Neural progenitor cell (in vitro differentiated cells): ENCODE results near the gene CFAP57. TPM values are rescaled to one million over a fixed set of nuclear protein-coding genes. Genes with fewer than 3 reads are reported as not detected.

Source experiments
- DNase-seq: peaks from one replicate; pipeline ENCODE4 v3.0.0-alpha.2; 2016; ENCODE audit warnings: low spot score
- H2AFZ ChIP-seq: fragments of 200-600 bp; sonication (generic); replicated peaks from 2 replicates; pipeline ENCODE4 v1.6.1; 2016; ENCODE audit warnings: antibody characterized with exemption
- H3F3A ChIP-seq: fragments of 200-600 bp; sonication (generic); 2 replicates; pipeline ENCODE4 v1.6.1; 2016; ENCODE audit warnings: antibody characterized with exemption, low read depth
- H3K27ac ChIP-seq: fragments of 200-600 bp; sonication (generic); 2 replicates; pipeline ENCODE4 v1.5.1; 2016; ENCODE audit warnings: mild to moderate bottlenecking
- H3K27me3 ChIP-seq: fragments of 200-600 bp; sonication (generic); 2 replicates; pipeline ENCODE4 v1.6.1; 2016; ENCODE audit warnings: mild to moderate bottlenecking, moderate library complexity
- H3K36me3 ChIP-seq: fragments of 200-600 bp; sonication (generic); 2 replicates; pipeline ENCODE4 v1.5.1; 2016
- H3K4me1 ChIP-seq: fragments of 200-600 bp; sonication (generic); 2 replicates; pipeline ENCODE4 v1.6.1; 2016; ENCODE audit warnings: mixed run types
- H3K4me2 ChIP-seq: fragments of 200-600 bp; sonication (generic); 2 replicates; pipeline ENCODE4 v1.6.1; 2016
- H3K4me3 ChIP-seq: fragments of 200-600 bp; sonication (generic); 2 replicates; pipeline ENCODE4 v1.5.1; 2016
- H3K79me2 ChIP-seq: fragments of 200-600 bp; sonication (generic); 2 replicates; pipeline ENCODE4 v1.6.1; 2016; ENCODE audit warnings: low read depth
- H3K9ac ChIP-seq: fragments of 200-600 bp; sonication (generic); 2 replicates; pipeline ENCODE4 v1.6.1; 2016
- H3K9me3 ChIP-seq: fragments of 200-600 bp; sonication (generic); 2 replicates; pipeline ENCODE4 v1.5.1; 2016; ENCODE audit warnings: low read depth
- H4K20me1 ChIP-seq: fragments of 200-600 bp; sonication (generic); 2 replicates; pipeline ENCODE4 v1.6.1; 2016; ENCODE audit warnings: low read depth
- H3K27ac Mint-ChIP-seq: 3 replicates; pipeline ENCODE4 v1.8.0; 2021; ENCODE audit warnings: mixed read lengths
- H3K27me3 Mint-ChIP-seq: 2 replicates; pipeline ENCODE4 v1.8.0; 2022; ENCODE audit warnings: low read depth, mild to moderate bottlenecking, inconsistent platforms, moderate library complexity, mixed read lengths; ENCODE audit not compliant: insufficient read depth
- H3K36me3 Mint-ChIP-seq: 3 replicates; pipeline ENCODE4 v1.8.0; 2021; ENCODE audit warnings: mixed read lengths
- H3K4me1 Mint-ChIP-seq: 3 replicates; pipeline ENCODE4 v1.8.0; 2021; ENCODE audit warnings: mixed read lengths
- H3K4me3 Mint-ChIP-seq: 3 replicates; pipeline ENCODE4 v1.8.0; 2021; ENCODE audit warnings: mild to moderate bottlenecking, moderate library complexity, mixed read lengths
- H3K9me3 Mint-ChIP-seq: 3 replicates; pipeline ENCODE4 v1.8.0; 2020; ENCODE audit warnings: mixed read lengths
- EZH2 ChIP-seq: fragments of 200-600 bp; sonication (generic); IDR thresholded peaks from 2 replicates; pipeline ENCODE4 v1.6.1; 2017; ENCODE audit warnings: antibody characterized with exemption, mild to moderate bottlenecking, moderate library complexity
- EZH2phosphoT487 ChIP-seq: fragments of 200-600 bp; sonication (generic); IDR thresholded peaks from 2 replicates; pipeline ENCODE4 v1.6.1; 2017; ENCODE audit warnings: antibody characterized with exemption
- total RNA-seq: library from RNA; depleted of rRNA; stranded (reverse); fragments of >200 nt; gene quantifications from 2 replicates; pipeline ENCODE4 v1.2.3, GENCODE V29; 2015; ENCODE audit warnings: low replicate concordance
- TF ChIP-seq, protein P1 (sequence below): fragments of 200-600 bp; sonication (generic); IDR thresholded peaks from 2 replicates; pipeline ENCODE4 v1.5.1; 2017; ENCODE audit warnings: antibody characterized with exemption, mild to moderate bottlenecking

Gene CFAP57
- total RNA-seq, 1 donor from 2014 or later = 0.97 TPM

DNA sequence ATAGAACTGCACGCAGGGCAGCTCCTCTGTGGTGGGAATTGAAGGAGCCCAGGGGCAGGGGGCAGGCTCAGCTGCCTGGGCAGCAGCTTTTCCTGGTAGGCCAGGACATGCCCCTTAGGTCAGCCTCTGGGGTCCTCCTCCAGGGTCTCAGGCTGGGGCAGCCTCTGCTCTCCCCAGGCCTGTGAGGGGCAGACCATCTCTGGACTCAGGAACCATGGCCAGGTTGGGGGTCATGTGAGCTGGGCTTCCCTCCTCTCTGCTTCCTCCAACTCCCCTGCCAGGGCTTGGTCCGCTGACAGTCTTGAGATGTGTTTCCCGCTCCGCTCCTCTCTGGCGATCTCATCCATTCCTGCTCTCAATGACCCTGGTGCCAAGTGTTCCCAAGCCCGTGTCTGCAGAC, 107.5 kb downstream of the CFAP57 start:
- Mint-ChIP-seq H3K27me3 (peaks cover 19% of the 10 kb centered on the region), H3K4me1 (peaks cover 16% of the 10 kb centered on the region), H3K9me3 (peaks cover 6% of the 10 kb centered on the region), H3K27ac (peak overlapping the region; percentile 50), H3K4me3 (no peak overlapping the region), H3K36me3 (no peaks in the 10 kb centered on the region)
- no peaks in the 10 kb centered on the region for H4K20me1 ChIP-seq
- H3F3A ChIP-seq = no peaks in the 10 kb centered on the region
- no peak overlapping the region for H3K4me2 ChIP-seq
- peaks cover 4% of the 10 kb centered on the region for H3K4me1 ChIP-seq
- DNase-seq = no peak
- no peak overlapping the region for H2AFZ ChIP-seq
- H3K27me3 ChIP-seq = no peaks in the 10 kb centered on the region
- H3K4me3 ChIP-seq = no peak overlapping the region
- no peak overlapping the region for H3K9ac ChIP-seq
- TF ChIP-seq EZH2phosphoT487 (no peak), EZH2 (no peak)
- TF ChIP-seq, protein P1, sequence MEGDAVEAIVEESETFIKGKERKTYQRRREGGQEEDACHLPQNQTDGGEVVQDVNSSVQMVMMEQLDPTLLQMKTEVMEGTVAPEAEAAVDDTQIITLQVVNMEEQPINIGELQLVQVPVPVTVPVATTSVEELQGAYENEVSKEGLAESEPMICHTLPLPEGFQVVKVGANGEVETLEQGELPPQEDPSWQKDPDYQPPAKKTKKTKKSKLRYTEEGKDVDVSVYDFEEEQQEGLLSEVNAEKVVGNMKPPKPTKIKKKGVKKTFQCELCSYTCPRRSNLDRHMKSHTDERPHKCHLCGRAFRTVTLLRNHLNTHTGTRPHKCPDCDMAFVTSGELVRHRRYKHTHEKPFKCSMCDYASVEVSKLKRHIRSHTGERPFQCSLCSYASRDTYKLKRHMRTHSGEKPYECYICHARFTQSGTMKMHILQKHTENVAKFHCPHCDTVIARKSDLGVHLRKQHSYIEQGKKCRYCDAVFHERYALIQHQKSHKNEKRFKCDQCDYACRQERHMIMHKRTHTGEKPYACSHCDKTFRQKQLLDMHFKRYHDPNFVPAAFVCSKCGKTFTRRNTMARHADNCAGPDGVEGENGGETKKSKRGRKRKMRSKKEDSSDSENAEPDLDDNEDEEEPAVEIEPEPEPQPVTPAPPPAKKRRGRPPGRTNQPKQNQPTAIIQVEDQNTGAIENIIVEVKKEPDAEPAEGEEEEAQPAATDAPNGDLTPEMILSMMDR = no peak
- H3K27ac ChIP-seq = no peak overlapping the region
- no peaks in the 10 kb centered on the region for H3K9me3 ChIP-seq
- H3K79me2 ChIP-seq = no peaks in the 10 kb centered on the region
- no peaks in the 10 kb centered on the region for H3K36me3 ChIP-seq

DNA sequence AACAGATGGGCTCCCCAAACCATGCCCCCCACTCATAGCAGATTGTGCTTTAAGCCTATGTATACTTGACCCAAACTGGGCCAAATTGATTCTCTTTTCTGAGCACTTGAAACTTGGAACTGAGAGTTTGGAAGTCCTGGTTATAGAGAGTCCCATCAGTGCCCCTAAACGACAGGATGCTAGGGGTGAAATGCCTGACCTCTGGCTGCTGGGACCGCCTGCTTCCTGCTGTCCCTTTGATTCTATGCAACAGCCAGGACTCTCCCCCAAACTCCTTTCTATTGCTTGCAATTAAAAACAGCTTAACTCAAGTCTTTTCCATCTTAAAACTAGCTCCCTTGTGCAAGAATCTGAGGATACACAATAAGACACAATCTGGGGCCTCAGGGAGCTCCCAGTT, 108.6 kb downstream of the CFAP57 start:
- Histone ChIP-seq H3K4me1 (peaks cover 13% of the 10 kb centered on the region), H3K4me3 (no peak overlapping the region), H2AFZ (no peak overlapping the region), H3K79me2 (no peaks in the 10 kb centered on the region), H4K20me1 (no peaks in the 10 kb centered on the region), H3K4me2 (no peak overlapping the region), H3K27ac (no peak overlapping the region), H3K9me3 (no peaks in the 10 kb centered on the region), H3K27me3 (no peaks in the 10 kb centered on the region), H3F3A (no peaks in the 10 kb centered on the region), H3K9ac (no peak overlapping the region), H3K36me3 (no peaks in the 10 kb centered on the region)
- Mint-ChIP-seq H3K9me3 (peaks cover 6% of the 10 kb centered on the region), H3K27me3 (peaks cover 17% of the 10 kb centered on the region), H3K36me3 (no peaks in the 10 kb centered on the region), H3K4me3 (no peak overlapping the region), H3K27ac (no peak overlapping the region), H3K4me1 (peaks cover 20% of the 10 kb centered on the region)
- TF ChIP-seq EZH2phosphoT487 (no peak), EZH2 (no peak)
- TF ChIP-seq, protein P1 = no peak
- no peak for DNase-seq

DNA sequence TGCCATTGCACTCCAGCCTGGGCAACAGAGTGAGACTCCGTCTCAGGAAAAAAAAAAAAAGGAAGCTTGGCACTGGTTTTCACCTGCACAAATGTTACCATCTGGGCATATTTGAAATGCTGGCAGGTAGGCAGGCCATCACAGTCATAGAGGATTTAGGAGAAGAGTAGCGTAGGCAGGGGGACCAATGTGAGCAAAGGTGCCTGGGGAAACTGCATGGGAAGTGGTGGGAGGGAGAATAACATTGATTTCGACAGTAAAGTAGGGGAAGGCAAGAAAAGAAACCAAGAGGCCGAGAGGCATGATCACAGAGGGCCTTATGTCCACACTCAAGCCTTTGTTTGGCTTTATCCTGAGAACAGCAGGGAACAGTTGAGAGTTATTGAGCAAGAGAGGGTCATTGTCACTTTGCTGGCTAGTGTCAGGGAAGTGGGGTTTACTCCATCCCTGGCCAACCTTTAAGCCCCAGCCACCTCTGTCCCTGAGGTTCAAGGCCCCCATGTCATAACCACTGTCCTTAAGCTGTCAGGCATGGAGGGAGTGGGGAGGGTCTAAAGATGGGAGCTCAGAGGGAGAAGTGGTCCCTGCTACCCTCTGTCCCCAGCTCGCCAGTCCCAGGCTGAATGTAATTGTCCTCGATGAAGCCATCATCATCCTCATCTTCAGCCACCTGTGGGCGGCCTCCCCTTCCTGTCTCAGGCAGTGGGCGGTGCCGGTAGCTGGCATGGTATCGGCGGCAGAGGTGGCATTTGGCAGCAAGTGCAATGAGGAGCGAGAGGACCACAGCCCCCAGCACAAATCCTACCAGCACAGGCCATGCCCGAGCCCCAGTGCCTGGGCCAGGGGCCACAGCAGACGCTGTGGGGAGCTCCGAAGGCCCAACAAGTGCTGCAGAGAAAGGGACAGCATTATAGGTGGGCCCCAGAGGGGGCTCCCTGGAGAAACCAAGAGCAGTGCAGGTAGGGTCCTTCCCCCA, 110.4 kb downstream of the CFAP57 start:
- TF ChIP-seq, protein P1 = no peak
- no peak for TF ChIP-seq EZH2phosphoT487
- no peak for TF ChIP-seq EZH2
- Mint-ChIP-seq H3K9me3 (peaks cover 6% of the 10 kb centered on the region), H3K4me1 (peaks cover 20% of the 10 kb centered on the region)

More for the DNA sequence above, 110.4 kb downstream of the CFAP57 start:
- Histone ChIP-seq H3K4me2 (peak overlapping the region; percentile 35), H2AFZ (no peak overlapping the region), H3K4me3 (no peak overlapping the region), H4K20me1 (no peaks in the 10 kb centered on the region), H3K9ac (no peak overlapping the region), H3K27me3 (no peaks in the 10 kb centered on the region), H3K79me2 (no peaks in the 10 kb centered on the region), H3F3A (no peaks in the 10 kb centered on the region), H3K36me3 (no peaks in the 10 kb centered on the region), H3K27ac (no peak overlapping the region), H3K9me3 (no peaks in the 10 kb centered on the region), H3K4me1 (peaks cover 13% of the 10 kb centered on the region)
- Mint-ChIP-seq H3K4me3 (no peak overlapping the region), H3K36me3 (no peaks in the 10 kb centered on the region), H3K27me3 (peaks cover 14% of the 10 kb centered on the region), H3K27ac (peak overlapping the region; percentile 83)
- no peak for DNase-seq
